GM12878 (cell line): ENCODE results near the gene SCAF8. TPM values are rescaled to one million over a fixed set of nuclear protein-coding genes. Genes with fewer than 3 reads are reported as not detected.

Source experiments
- BACH1 ChIP-seq: fragments of 450-650 bp; IDR thresholded peaks from 2 replicates; pipeline ENCODE4 v1.6.1; 2017; ENCODE audit warnings: mild to moderate bottlenecking, borderline replicate concordance
- BHLHE40 ChIP-seq, 2 experiments: fragments of 450-650 bp in 1 of 2; IDR thresholded peaks; 2 replicates each; pipeline ENCODE4 v1.6.1; 2011 to 2017; ENCODE audit warnings: low read depth in 2 of 2, borderline replicate concordance in 1 of 2, improper control_type of control experiment in 1 of 2, low read length in 1 of 2, mild to moderate bottlenecking in 1 of 2
- CBFB ChIP-seq: IDR thresholded peaks from 2 replicates; pipeline ENCODE4 v1.6.1; 2016; ENCODE audit warnings: antibody characterized with exemption, low read depth
- EZH2 ChIP-seq: IDR thresholded peaks from 2 replicates; pipeline ENCODE4 v1.6.1; 2012; ENCODE audit warnings: low read depth, mild to moderate bottlenecking, control low read depth, inconsistent platforms, low read length, borderline replicate concordance; ENCODE audit not compliant: control insufficient read depth
- HDGF ChIP-seq: fragments of 450-650 bp; IDR thresholded peaks from 2 replicates; pipeline ENCODE4 v1.6.1; 2016; ENCODE audit warnings: antibody characterized with exemption
- JUNB ChIP-seq: IDR thresholded peaks from 2 replicates; pipeline ENCODE4 v1.6.1; 2016; ENCODE audit warnings: antibody characterized with exemption, mild to moderate bottlenecking
- KDM1A ChIP-seq: fragments of 200-600 bp; sonication (generic); IDR thresholded peaks from 2 replicates; pipeline ENCODE4 v1.6.1; 2016; ENCODE audit warnings: borderline replicate concordance
- MEF2A ChIP-seq: IDR thresholded peaks from 2 replicates; pipeline ENCODE4 v1.6.1; 2011; ENCODE audit warnings: low read depth, mild to moderate bottlenecking, low read length, moderate library complexity; ENCODE audit not compliant: insufficient read depth
- POLR2AphosphoS2 ChIP-seq: IDR thresholded peaks from 2 replicates; pipeline ENCODE4 v1.6.1; 2011; ENCODE audit warnings: low read depth, mild to moderate bottlenecking, low read length, improper control_type of control experiment, moderate library complexity
- SMARCA5 ChIP-seq: fragments of 450-650 bp; IDR thresholded peaks from 2 replicates; pipeline ENCODE4 v1.6.1; 2017; ENCODE audit warnings: mild to moderate bottlenecking
- SP1 ChIP-seq: IDR thresholded peaks from one replicate; pipeline ENCODE4 v1.6.1; 2011; ENCODE audit warnings: low read depth, low read length
- ZBED1 ChIP-seq: IDR thresholded peaks from 2 replicates; pipeline ENCODE4 v1.6.1; 2016; ENCODE audit warnings: borderline replicate concordance
- ZNF384 ChIP-seq: IDR thresholded peaks from 2 replicates; pipeline ENCODE4 v1.6.1; 2012; ENCODE audit warnings: low read depth, mild to moderate bottlenecking, low read length, improper control_type of control experiment, borderline replicate concordance
- polyA plus RNA-seq, 11 experiments: library from polyadenylated mRNA; depleted of rRNA in 4 of 11; unstranded in 6 of 11; stranded (reverse) in 5 of 11; fragments of >200 nt; fragmentation: Nextera tagmentation in 4 of 11; fragmentation: Illumina TruSeq in 1 of 11; extraction: Ambion mirVana in 4 of 11; extraction: Trizol in 1 of 11; gene quantifications; 1 replicate in 1 of 11; 2 replicates in 10 of 11; pipeline versions ENCODE4 v1.2.1 to v1.2.3, GENCODE V29; 2011 to 2016; ENCODE audit warnings: inconsistent platforms in 2 of 11, missing spikeins in 2 of 11, low read depth in 1 of 11
- total RNA-seq, 4 experiments: library from RNA; depleted of rRNA in 3 of 4; stranded (reverse); fragments of >200 nt in 3 of 4; fragmentation: Illumina TruSeq in 1 of 4; extraction: Trizol in 1 of 4; gene quantifications; 2 replicates each; pipeline versions ENCODE4 v1.2.1 to v1.2.3, GENCODE V29; 2013 to 2021
- TF ChIP-seq, protein P1 (sequence below): IDR thresholded peaks from 2 replicates; pipeline ENCODE4 v1.6.1; 2012; ENCODE audit warnings: low read length, inconsistent platforms
- TF ChIP-seq, protein P2 (sequence below): IDR thresholded peaks from 2 replicates; pipeline ENCODE4 v1.6.1; 2011; ENCODE audit warnings: low read depth, low read length, improper control_type of control experiment, borderline replicate concordance
- TF ChIP-seq, protein P3 (sequence below): IDR thresholded peaks from 2 replicates; pipeline ENCODE4 v1.6.1; 2012; ENCODE audit warnings: low read depth, low read length, improper control_type of control experiment
- TF ChIP-seq, protein P4 (sequence below): fragments of 450-650 bp; IDR thresholded peaks from 2 replicates; pipeline ENCODE4 v1.6.1; 2017; ENCODE audit warnings: borderline replicate concordance
- TF ChIP-seq, protein P5 (sequence below): fragments of 450-650 bp; IDR thresholded peaks from 2 replicates; pipeline ENCODE4 v1.6.1; 2017; ENCODE audit warnings: antibody characterized with exemption, mild to moderate bottlenecking, moderate library complexity

The SCAF8 gene
- total and polyA plus RNA-seq, 10 of the 15 experiments (the other 5 are each of a cell fraction or from before 2014, with no cell fraction given), result 8.1 to 28.8 (median 15.9) TPM

DNA sequence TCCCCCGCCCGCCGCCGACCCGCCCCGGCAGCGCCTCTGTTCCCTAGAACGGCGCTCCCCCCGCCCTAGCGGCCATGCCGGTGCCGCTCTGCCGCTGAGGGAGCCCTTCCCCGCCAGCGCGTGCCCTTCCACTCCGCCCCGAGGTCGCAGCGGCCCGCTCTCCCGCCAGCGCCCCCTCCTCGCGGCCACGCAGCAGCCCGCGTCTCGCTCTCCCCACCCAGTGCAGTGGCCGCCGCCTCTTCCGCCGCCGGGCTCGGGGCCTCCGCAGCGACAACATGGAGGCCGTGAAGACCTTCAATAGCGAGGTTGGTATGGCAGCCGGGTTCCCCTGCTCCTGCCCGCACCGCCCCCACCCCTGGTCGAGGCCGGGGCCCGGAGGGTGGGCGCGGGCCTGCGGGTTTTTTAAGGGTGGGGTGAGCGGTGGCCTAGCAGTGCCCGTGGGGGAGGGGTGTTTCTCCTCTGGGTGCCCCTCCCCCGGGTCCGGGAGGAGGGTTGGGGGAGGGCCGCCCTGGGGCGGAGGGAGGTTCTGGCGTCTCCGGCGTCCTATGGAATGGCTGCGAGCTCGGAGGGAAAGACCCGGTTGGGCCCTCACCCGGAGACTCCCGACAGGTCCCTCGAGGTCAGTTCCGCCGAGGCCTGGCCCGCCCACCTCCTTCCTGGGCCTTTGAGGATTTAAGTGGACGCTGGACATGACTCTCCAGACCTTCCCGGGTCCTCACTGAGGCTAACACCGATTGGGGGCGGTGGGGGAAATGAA, 588 bp downstream of the SCAF8 start (continued):
- TF ChIP-seq, protein P1, sequence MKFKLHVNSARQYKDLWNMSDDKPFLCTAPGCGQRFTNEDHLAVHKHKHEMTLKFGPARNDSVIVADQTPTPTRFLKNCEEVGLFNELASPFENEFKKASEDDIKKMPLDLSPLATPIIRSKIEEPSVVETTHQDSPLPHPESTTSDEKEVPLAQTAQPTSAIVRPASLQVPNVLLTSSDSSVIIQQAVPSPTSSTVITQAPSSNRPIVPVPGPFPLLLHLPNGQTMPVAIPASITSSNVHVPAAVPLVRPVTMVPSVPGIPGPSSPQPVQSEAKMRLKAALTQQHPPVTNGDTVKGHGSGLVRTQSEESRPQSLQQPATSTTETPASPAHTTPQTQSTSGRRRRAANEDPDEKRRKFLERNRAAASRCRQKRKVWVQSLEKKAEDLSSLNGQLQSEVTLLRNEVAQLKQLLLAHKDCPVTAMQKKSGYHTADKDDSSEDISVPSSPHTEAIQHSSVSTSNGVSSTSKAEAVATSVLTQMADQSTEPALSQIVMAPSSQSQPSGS, result no peak
- TF ChIP-seq SMARCA5 (no peak; the same call in 1 of the 2 replicates), SP1 (no peak), MEF2A (no peak), KDM1A (no peak), ZBED1 (no peak), ZNF384 (no peak), CBFB (peak; percentile 22; the same call in 1 of the 2 replicates), EZH2 (no peak), JUNB (no peak), HDGF (peak; percentile 76), BHLHE40 (IDR thresholded peaks at IDR 0.05; ENCODE audit: borderline replicate concordance in 1 of 2, low read depth in 2 of 2, low read length in 1 of 2) (peak in 1 of 2 experiments; percentile 12; a peak in 3 of 4 replicates), BACH1 (peak; percentile 67), POLR2AphosphoS2 (peak; percentile 54; the same call in 1 of the 2 replicates)
- TF ChIP-seq, protein P2, sequence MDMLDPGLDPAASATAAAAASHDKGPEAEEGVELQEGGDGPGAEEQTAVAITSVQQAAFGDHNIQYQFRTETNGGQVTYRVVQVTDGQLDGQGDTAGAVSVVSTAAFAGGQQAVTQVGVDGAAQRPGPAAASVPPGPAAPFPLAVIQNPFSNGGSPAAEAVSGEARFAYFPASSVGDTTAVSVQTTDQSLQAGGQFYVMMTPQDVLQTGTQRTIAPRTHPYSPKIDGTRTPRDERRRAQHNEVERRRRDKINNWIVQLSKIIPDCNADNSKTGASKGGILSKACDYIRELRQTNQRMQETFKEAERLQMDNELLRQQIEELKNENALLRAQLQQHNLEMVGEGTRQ, result no peak
- TF ChIP-seq, protein P3, sequence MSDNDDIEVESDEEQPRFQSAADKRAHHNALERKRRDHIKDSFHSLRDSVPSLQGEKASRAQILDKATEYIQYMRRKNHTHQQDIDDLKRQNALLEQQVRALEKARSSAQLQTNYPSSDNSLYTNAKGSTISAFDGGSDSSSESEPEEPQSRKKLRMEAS, result no peak; the same call in none of the 2 replicates
- TF ChIP-seq, protein P4, sequence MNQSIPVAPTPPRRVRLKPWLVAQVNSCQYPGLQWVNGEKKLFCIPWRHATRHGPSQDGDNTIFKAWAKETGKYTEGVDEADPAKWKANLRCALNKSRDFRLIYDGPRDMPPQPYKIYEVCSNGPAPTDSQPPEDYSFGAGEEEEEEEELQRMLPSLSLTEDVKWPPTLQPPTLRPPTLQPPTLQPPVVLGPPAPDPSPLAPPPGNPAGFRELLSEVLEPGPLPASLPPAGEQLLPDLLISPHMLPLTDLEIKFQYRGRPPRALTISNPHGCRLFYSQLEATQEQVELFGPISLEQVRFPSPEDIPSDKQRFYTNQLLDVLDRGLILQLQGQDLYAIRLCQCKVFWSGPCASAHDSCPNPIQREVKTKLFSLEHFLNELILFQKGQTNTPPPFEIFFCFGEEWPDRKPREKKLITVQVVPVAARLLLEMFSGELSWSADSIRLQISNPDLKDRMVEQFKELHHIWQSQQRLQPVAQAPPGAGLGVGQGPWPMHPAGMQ, result no peak
- TF ChIP-seq, protein P5, sequence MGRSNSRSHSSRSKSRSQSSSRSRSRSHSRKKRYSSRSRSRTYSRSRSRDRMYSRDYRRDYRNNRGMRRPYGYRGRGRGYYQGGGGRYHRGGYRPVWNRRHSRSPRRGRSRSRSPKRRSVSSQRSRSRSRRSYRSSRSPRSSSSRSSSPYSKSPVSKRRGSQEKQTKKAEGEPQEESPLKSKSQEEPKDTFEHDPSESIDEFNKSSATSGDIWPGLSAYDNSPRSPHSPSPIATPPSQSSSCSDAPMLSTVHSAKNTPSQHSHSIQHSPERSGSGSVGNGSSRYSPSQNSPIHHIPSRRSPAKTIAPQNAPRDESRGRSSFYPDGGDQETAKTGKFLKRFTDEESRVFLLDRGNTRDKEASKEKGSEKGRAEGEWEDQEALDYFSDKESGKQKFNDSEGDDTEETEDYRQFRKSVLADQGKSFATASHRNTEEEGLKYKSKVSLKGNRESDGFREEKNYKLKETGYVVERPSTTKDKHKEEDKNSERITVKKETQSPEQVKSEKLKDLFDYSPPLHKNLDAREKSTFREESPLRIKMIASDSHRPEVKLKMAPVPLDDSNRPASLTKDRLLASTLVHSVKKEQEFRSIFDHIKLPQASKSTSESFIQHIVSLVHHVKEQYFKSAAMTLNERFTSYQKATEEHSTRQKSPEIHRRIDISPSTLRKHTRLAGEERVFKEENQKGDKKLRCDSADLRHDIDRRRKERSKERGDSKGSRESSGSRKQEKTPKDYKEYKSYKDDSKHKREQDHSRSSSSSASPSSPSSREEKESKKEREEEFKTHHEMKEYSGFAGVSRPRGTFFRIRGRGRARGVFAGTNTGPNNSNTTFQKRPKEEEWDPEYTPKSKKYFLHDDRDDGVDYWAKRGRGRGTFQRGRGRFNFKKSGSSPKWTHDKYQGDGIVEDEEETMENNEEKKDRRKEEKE, result no peak
